ENCODE measurements around the gene POLR1A.

DNA sequence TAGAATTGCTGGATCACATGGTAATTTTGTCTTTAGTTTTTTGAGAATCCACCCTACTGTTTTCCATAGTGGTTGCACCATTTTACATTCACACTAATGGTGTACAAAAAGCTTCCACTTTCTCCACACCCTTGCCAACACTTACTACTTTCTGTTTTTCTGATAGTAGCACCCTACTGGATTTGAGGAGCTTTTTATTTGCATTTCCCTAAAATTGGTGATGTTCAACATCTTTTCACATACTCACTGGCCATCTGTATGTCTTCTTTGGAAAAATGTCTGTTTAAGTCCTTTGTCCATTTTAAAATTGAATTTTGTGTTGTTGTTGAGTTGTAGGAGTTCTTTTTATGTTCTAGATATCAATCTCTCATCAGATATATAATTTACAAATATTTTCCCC lies 3.5 kb downstream of the POLR1A start:
- TF ChIP-seq, protein P1, sequence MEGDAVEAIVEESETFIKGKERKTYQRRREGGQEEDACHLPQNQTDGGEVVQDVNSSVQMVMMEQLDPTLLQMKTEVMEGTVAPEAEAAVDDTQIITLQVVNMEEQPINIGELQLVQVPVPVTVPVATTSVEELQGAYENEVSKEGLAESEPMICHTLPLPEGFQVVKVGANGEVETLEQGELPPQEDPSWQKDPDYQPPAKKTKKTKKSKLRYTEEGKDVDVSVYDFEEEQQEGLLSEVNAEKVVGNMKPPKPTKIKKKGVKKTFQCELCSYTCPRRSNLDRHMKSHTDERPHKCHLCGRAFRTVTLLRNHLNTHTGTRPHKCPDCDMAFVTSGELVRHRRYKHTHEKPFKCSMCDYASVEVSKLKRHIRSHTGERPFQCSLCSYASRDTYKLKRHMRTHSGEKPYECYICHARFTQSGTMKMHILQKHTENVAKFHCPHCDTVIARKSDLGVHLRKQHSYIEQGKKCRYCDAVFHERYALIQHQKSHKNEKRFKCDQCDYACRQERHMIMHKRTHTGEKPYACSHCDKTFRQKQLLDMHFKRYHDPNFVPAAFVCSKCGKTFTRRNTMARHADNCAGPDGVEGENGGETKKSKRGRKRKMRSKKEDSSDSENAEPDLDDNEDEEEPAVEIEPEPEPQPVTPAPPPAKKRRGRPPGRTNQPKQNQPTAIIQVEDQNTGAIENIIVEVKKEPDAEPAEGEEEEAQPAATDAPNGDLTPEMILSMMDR (IDR thresholded peaks at IDR 0.05) = no peak
- no peak for TF ChIP-seq ZFX (IDR thresholded peaks at IDR 0.05; ENCODE audit: borderline replicate concordance)

All from 22Rv1 (cell line).